GM20000 (cell line): ENCODE measurements around the gene PTPRT.

Source experiments
- DNase-seq: peaks from one replicate; pipeline ENCODE4 v3.0.0; 2012; ENCODE audit warnings: low spot score
- TF ChIP-seq, protein P1 (sequence below): IDR thresholded peaks from 2 replicates; pipeline ENCODE4 v1.5.1; 2012; ENCODE audit warnings: mild to moderate bottlenecking, control low read depth; ENCODE audit errors: extremely low read depth, missing control alignments

PTPRT gene

GRCh38 chr20:42043921-42044320 lies 1145.8 kb downstream of the PTPRT start:
- TF ChIP-seq, protein P1, sequence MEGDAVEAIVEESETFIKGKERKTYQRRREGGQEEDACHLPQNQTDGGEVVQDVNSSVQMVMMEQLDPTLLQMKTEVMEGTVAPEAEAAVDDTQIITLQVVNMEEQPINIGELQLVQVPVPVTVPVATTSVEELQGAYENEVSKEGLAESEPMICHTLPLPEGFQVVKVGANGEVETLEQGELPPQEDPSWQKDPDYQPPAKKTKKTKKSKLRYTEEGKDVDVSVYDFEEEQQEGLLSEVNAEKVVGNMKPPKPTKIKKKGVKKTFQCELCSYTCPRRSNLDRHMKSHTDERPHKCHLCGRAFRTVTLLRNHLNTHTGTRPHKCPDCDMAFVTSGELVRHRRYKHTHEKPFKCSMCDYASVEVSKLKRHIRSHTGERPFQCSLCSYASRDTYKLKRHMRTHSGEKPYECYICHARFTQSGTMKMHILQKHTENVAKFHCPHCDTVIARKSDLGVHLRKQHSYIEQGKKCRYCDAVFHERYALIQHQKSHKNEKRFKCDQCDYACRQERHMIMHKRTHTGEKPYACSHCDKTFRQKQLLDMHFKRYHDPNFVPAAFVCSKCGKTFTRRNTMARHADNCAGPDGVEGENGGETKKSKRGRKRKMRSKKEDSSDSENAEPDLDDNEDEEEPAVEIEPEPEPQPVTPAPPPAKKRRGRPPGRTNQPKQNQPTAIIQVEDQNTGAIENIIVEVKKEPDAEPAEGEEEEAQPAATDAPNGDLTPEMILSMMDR = no peak
- no peak for DNase-seq

DNA sequence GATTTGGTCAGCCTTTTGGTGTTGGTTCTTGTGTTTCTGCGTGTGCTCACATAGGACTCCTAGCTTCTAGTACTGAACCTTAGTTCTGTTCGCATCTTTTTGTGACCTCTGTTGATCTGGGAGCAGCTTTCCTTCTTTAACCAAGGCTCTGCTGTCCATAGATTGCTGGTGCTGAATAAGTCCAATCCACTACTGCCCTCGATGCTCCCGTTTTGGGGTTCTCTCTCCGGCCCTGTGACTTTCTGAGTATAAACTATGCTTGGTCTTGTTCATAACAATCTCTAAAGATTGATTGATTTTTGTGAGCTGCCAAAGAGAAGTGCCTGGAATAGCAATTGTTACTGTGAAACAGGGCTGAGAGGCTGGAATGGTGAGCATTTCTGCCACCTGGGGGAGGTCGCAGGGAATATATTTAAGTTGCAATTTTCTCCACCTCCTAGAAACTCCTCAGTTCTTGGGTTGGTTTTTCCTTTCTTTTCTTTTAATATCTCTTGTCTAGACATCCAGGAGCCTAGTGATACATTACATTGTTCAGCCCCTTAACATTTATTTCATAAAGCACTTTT lies 1148.6 kb downstream of the PTPRT start:
- TF ChIP-seq, protein P1 = no peak
- no peak for DNase-seq

GRCh38 chr20:42027746-42028268 lies 1161.9 kb downstream of the PTPRT start:
- TF ChIP-seq, protein P1 = no peak
- DNase-seq = no peak

- TF ChIP-seq, protein P1 = no peak
- DNase-seq = no peak
These were observed 1163.1 kb downstream of the PTPRT start for GRCh38 chr20:42026599-42026998.

DNA sequence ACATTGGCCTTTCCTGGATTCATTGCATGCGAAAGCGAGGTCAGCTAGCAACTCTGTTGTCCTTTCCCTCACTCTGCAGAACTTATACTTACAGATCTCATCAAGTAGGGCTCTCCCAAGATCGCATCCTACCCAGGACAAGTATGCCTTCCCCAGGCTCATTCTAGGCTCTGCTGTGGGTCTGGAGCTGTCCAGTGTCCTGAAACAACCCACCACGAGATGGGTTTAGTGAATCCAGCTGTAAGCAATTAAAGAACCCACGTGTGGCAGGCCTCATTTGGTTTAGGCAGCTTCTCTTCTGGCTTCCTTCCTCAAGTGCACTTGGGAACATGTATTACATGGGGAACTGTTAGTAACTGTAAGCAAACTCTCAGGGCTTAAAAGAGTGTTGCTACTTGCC lies 1165.1 kb downstream of the PTPRT start:
- TF ChIP-seq, protein P1 = no peak

More for the DNA sequence above, 1165.1 kb downstream of the PTPRT start:
- no peak for DNase-seq
